ENCODE measurements around the gene LSM14A. TPM values are rescaled to one million over a fixed set of nuclear protein-coding genes. Genes with fewer than 3 reads are reported as not detected.

The LSM14A gene
- total RNA-seq, 2 experiments from 2014 or later, result 87.9 to 102 TPM

DNA sequence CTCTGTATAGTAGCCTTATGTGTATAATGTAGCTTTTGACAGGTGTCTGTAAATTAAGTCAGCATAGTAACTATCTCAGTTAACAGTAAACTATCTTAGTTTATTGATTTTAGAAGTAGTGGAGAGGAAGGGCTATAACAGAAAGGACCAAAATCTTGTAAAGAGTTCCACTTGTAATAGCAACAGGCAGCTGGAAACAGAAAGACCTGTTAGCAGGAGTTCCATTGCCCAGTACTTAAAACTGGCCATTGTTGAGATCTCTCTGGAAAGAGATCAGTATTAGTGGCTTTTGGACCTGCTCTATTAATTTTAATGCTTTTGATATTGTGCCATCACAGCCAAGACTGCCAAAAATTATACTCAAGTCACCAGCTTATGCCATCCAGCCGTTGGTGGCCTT is 50.1 kb downstream of the LSM14A start:
- no peaks in the 10 kb centered on the region for H3K9me3 Mint-ChIP-seq
- no peak overlapping the region for H3K4me3 Mint-ChIP-seq
- CTCF ChIA-PET, result interaction anchor here (0.9 to 3.0 kb wide), 6 partner anchors 9 to 179 kb away, joined by 3 to 14 read pairs (median 4); no protein-coding TSS in a partner anchor
- DNase-seq, result no peak
- intact Hi-C loops (cut with micrococcal nuclease), result loop anchor here (5.0 kb wide), 1 partner anchor 95 kb away; no protein-coding TSS in a partner anchor
- no peak overlapping the region for H3K27ac Mint-ChIP-seq
- H3K4me1 Mint-ChIP-seq (ENCODE audit: low read depth), result peaks cover 58% of the 10 kb centered on the region
- peaks cover 60% of the 10 kb centered on the region for H3K36me3 Mint-ChIP-seq (ENCODE audit: low read depth)
- no peaks in the 10 kb centered on the region for H3K27me3 Mint-ChIP-seq (ENCODE audit: low read depth)

GRCh38 chr19:34224996-34225658 is 52.8 kb downstream of the LSM14A start:
- intact Hi-C loops (cut with micrococcal nuclease), result loop anchor here (5.0 kb wide), 1 partner anchor 92 kb away; no protein-coding TSS in a partner anchor
- Mint-ChIP-seq H3K4me1 (ENCODE audit: low read depth) (peaks cover 39% of the 10 kb centered on the region), H3K9me3 (no peaks in the 10 kb centered on the region), H3K27me3 (ENCODE audit: low read depth) (no peaks in the 10 kb centered on the region), H3K4me3 (no peak overlapping the region), H3K36me3 (ENCODE audit: low read depth) (peaks cover 63% of the 10 kb centered on the region), H3K27ac (peak overlapping the region; percentile 64)
- CTCF ChIA-PET, result interaction anchor here (1.2 to 1.4 kb wide), 4 partner anchors 9 to 119 kb away, joined by 3 to 4 read pairs (median 4); no protein-coding TSS in a partner anchor
- no peak for DNase-seq

GRCh38 chr19:34225659-34226015 is 53.3 kb downstream of the LSM14A start:
- no peak for DNase-seq
- CTCF ChIA-PET, result interaction anchor here (0.9 to 1.4 kb wide), 5 partner anchors 9 to 119 kb away, joined by 3 to 4 read pairs (median 4); no protein-coding TSS in a partner anchor
- no peak overlapping the region for H3K4me3 Mint-ChIP-seq
- peaks cover 35% of the 10 kb centered on the region for H3K4me1 Mint-ChIP-seq (ENCODE audit: low read depth)
- no peak overlapping the region for H3K27ac Mint-ChIP-seq
- intact Hi-C loops (cut with micrococcal nuclease), result loop anchor here (1.0 kb wide), 1 partner anchor 7 kb away; no protein-coding TSS in a partner anchor
- H3K9me3 Mint-ChIP-seq, result no peaks in the 10 kb centered on the region
- H3K36me3 Mint-ChIP-seq (ENCODE audit: low read depth), result peaks cover 60% of the 10 kb centered on the region
- H3K27me3 Mint-ChIP-seq (ENCODE audit: low read depth), result no peaks in the 10 kb centered on the region

DNA sequence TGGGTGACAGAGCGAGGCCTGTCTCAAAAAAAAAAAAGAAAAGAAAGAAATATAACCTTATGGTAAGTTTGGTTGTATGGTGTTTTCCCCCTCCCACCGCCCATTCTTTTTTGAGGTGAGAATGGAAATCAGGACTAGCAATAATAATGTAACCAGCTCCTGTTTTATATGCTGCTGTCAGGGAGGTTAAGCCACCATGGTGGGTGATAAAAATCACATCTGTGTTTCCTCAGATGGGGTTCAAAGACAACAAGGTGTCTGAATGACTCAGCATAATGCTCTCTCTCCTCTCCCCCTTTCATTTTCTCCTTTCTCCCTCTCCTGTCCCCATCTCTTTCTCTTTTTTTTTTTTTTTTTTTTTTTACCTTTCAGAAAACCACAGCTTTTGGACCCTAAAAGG is 53.7 kb downstream of the LSM14A start:
- Mint-ChIP-seq H3K27ac (no peak overlapping the region), H3K4me1 (ENCODE audit: low read depth) (peaks cover 34% of the 10 kb centered on the region), H3K4me3 (no peak overlapping the region), H3K27me3 (ENCODE audit: low read depth) (no peaks in the 10 kb centered on the region), H3K9me3 (no peaks in the 10 kb centered on the region), H3K36me3 (ENCODE audit: low read depth) (peaks cover 58% of the 10 kb centered on the region)
- DNase-seq, result peak; percentile 56
- CTCF ChIA-PET, result interaction anchor here (0.9 to 1.4 kb wide), 5 partner anchors 10 to 118 kb away, joined by 3 to 4 read pairs (median 4); no protein-coding TSS in a partner anchor
- intact Hi-C loops (cut with micrococcal nuclease), result loop anchor here (1.0 kb wide), 1 partner anchor 8 kb away; no protein-coding TSS in a partner anchor

DNA sequence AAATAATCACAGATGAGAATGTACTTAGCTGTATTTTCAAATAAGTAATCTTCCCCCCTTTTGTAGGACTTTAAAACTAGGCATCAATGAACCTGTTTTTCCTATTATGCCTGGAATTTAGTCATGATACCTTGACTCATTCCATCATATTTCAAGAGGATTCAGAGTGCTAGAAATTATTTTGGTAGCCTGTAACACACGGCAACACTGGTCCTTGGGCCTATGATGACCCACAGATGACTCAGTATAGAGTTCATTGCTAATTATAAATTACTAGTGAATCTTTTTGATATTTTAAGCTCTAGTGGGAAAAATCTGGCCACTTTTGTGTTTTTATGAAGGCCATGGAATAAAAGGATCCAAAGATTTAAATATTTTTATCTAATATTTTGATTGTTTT is 56.0 kb downstream of the LSM14A start:
- intact Hi-C loops (cut with micrococcal nuclease), result no loop called here
- DNase-seq, result no peak
- no peaks in the 10 kb centered on the region for H3K9me3 Mint-ChIP-seq
- CTCF ChIA-PET, result interaction anchor here (1.4 to 1.5 kb wide), 2 partner anchors 9 to 187 kb away, joined by 3 to 4 read pairs; no protein-coding TSS in a partner anchor
- peaks cover 51% of the 10 kb centered on the region for H3K4me1 Mint-ChIP-seq (ENCODE audit: low read depth)
- H3K4me3 Mint-ChIP-seq, result no peak overlapping the region
- no peaks in the 10 kb centered on the region for H3K27me3 Mint-ChIP-seq (ENCODE audit: low read depth)
- no peak overlapping the region for H3K27ac Mint-ChIP-seq
- H3K36me3 Mint-ChIP-seq (ENCODE audit: low read depth), result peaks cover 45% of the 10 kb centered on the region

GRCh38 chr19:34228762-34229161 is 56.5 kb downstream of the LSM14A start:
- intact Hi-C loops (cut with micrococcal nuclease), result no loop called here
- CTCF ChIA-PET, result interaction anchor here (1.4 to 1.5 kb wide), 2 partner anchors 9 to 187 kb away, joined by 3 to 4 read pairs; no protein-coding TSS in a partner anchor
- H3K4me3 Mint-ChIP-seq, result no peak overlapping the region
- H3K9me3 Mint-ChIP-seq, result no peaks in the 10 kb centered on the region
- H3K4me1 Mint-ChIP-seq (ENCODE audit: low read depth), result peaks cover 48% of the 10 kb centered on the region
- no peak overlapping the region for H3K27ac Mint-ChIP-seq
- H3K36me3 Mint-ChIP-seq (ENCODE audit: low read depth), result peaks cover 42% of the 10 kb centered on the region
- no peaks in the 10 kb centered on the region for H3K27me3 Mint-ChIP-seq (ENCODE audit: low read depth)
- DNase-seq, result no peak

GRCh38 chr19:34229721-34230120 is 57.4 kb downstream of the LSM14A start:
- Mint-ChIP-seq H3K4me3 (no peak overlapping the region), H3K27me3 (ENCODE audit: low read depth) (no peaks in the 10 kb centered on the region), H3K4me1 (ENCODE audit: low read depth) (peaks cover 44% of the 10 kb centered on the region), H3K36me3 (ENCODE audit: low read depth) (peaks cover 35% of the 10 kb centered on the region), H3K27ac (peak overlapping the region; percentile 4), H3K9me3 (no peaks in the 10 kb centered on the region)
- intact Hi-C loops (cut with micrococcal nuclease), result no loop called here
- CTCF ChIA-PET, result interaction anchor here (1.0 kb wide), 1 partner anchor 13 kb away, joined by 3 read pairs; no protein-coding TSS in a partner anchor
- peak; percentile 33 for DNase-seq

- CTCF ChIA-PET, result interaction anchor here (0.6 to 1.5 kb wide), 2 partner anchors 35 to 115 kb away, joined by 3 to 4 read pairs; no protein-coding TSS in a partner anchor
- peaks cover 33% of the 10 kb centered on the region for H3K4me1 Mint-ChIP-seq (ENCODE audit: low read depth)
- H3K27ac Mint-ChIP-seq, result peak overlapping the region; percentile 9
Observed at GRCh38 chr19:34230820-34231219, 58.5 kb downstream of the LSM14A start.

DNA sequence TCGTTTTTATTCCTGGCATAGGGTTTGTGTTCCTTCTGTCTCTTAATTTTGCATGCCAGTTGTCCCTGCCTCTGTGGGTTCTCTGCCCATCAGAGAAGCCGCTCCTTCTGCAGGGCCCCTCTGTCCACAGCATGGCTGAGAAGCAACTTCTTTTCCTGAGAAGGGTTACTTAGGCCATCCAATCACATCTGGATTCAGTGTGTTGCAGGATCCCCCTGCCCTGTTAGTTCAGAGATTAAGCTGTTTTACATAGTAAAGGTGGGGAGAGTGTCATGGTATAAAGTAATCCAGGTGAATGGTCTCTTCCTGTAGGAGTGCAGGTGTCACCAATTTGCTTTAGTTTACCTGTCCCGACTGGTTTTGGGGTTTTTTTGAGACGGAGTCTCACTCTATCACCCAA is 59.1 kb downstream of the LSM14A start:
- peaks cover 27% of the 10 kb centered on the region for H3K4me1 Mint-ChIP-seq (ENCODE audit: low read depth)
- DNase-seq, result no peak
- H3K27me3 Mint-ChIP-seq (ENCODE audit: low read depth), result no peaks in the 10 kb centered on the region
- H3K36me3 Mint-ChIP-seq (ENCODE audit: low read depth), result peaks cover 24% of the 10 kb centered on the region
- H3K27ac Mint-ChIP-seq, result no peak overlapping the region
- H3K9me3 Mint-ChIP-seq, result no peaks in the 10 kb centered on the region
- CTCF ChIA-PET, result interaction anchor here (0.6 to 1.5 kb wide), 2 partner anchors 36 to 115 kb away, joined by 3 to 4 read pairs; no protein-coding TSS in a partner anchor
- no peak overlapping the region for H3K4me3 Mint-ChIP-seq
- intact Hi-C loops (cut with micrococcal nuclease), result no loop called here

More at GRCh38 chr19:34230820-34231219, 58.5 kb downstream of the LSM14A start:
- intact Hi-C loops (cut with micrococcal nuclease), result no loop called here
- H3K36me3 Mint-ChIP-seq (ENCODE audit: low read depth), result peaks cover 24% of the 10 kb centered on the region
- DNase-seq, result no peak
- no peaks in the 10 kb centered on the region for H3K9me3 Mint-ChIP-seq
- no peak overlapping the region for H3K4me3 Mint-ChIP-seq
- H3K27me3 Mint-ChIP-seq (ENCODE audit: low read depth), result no peaks in the 10 kb centered on the region

DNA sequence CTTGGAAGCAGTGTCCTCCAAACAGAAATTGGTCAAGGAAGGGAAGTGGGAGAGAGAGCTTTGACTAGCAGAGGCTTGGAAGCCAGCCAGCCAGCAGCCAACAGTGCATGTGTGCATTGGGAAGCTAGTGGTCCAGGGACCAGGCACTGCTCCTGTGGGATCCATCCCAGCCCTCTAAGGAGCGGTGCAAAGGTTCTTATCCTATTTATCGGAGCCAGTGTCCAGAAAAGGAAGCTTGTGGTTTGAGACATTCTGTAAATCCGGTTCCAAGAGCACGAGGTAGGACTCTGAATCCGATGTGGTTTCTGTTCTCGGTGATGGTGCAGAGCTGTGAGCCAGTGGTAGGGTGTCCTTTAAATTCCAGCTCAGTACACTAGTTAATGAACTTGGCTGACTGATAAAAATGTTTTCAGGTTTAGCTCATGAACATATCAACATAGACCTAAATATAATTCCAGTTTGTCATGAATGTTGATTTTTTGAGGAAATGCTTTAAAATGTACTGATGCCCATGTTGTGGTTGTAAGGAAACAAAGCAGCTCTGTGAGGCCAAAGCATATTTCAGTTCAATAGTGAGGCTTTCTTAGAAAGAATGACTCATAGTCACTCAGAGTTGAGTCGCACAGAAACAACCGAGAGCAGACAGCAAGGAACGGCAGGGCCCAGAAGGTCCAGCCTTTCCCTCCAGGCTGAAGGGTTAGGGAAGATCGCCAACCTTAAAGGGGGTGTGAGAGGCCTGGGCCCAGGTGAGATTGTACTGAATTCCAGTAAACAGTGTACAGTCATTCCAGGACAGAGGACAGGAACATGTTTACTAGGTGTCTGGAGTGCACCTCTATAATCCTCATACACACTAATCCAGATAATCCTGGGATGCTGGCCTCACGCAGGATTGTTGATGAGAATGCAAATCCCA is 60.5 kb downstream of the LSM14A start:
- Mint-ChIP-seq H3K4me1 (ENCODE audit: low read depth) (peaks cover 21% of the 10 kb centered on the region), H3K36me3 (ENCODE audit: low read depth) (peaks cover 14% of the 10 kb centered on the region), H3K9me3 (no peaks in the 10 kb centered on the region), H3K4me3 (no peak overlapping the region), H3K27me3 (ENCODE audit: low read depth) (no peaks in the 10 kb centered on the region), H3K27ac (peak overlapping the region; percentile 75)
- intact Hi-C loops (cut with micrococcal nuclease), result loop anchor here (1.0 kb wide), 3 partner anchors 15 to 37 kb away; partner anchors contain the start of gene GARRE1
- peak; percentile 50 for DNase-seq
- CTCF ChIA-PET, result interaction anchor here (0.6 to 1.8 kb wide), 9 partner anchors 11 to 120 kb away, joined by 3 to 7 read pairs (median 4); no protein-coding TSS in a partner anchor

DNA sequence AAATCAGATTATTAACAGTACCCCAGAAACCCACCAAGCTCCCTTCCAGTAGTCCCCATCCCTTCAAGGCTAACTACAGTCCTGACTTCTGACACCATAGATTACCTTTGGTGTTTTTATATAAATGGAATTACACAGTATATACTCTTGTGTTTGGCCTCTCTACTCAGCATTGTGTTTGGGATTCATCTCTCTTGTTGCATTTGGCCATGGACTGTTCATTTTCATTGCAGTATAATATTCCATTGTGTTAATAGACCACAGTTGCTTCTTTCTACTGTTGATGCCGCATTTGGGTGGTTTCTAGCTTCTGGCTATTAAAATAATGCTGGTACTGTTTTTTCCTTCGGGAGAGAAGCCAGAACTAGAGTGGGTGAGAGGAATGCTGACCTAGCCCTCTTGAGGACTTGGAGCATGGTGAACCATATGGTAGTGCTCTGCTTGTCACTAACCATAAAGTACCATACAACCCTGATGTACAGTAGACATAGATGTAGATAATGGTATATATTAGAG is 63.2 kb downstream of the LSM14A start:
- no peak for DNase-seq
- CTCF ChIA-PET, result no interaction called here
- Mint-ChIP-seq H3K4me1 (ENCODE audit: low read depth) (peaks cover 17% of the 10 kb centered on the region), H3K4me3 (no peak overlapping the region), H3K27me3 (ENCODE audit: low read depth) (no peaks in the 10 kb centered on the region), H3K27ac (no peak overlapping the region), H3K36me3 (ENCODE audit: low read depth) (no peaks in the 10 kb centered on the region), H3K9me3 (no peaks in the 10 kb centered on the region)
- intact Hi-C loops (cut with micrococcal nuclease), result no loop called here

Data from activated naive CD4-positive, alpha-beta T cell treated with anti-CD3 and anti-CD28 coated beads for 36 hours (primary cell).